Measurements from ENCODE around the gene FNIP2.

DNA sequence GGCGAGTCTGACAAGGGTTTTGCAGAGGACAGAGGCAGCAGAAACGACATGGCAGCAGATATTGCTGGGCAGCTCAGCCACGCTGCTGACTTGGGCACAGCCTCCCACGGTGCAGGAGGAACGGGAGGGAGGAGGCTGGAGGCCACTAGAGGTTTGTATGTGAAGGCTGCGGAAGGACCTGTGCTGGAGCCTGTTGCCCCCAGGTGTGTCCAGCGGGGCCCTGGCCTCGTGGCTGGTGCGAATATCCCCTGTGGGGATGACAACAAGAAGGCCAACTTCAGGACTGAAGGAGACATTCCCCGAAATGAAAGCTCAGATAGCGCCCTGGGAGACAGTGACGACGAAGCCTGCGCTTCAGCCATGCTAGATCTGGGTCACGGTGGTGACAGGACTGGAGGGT is 100.2 kb downstream of the FNIP2 start:
- TF ChIP-seq, protein P1, sequence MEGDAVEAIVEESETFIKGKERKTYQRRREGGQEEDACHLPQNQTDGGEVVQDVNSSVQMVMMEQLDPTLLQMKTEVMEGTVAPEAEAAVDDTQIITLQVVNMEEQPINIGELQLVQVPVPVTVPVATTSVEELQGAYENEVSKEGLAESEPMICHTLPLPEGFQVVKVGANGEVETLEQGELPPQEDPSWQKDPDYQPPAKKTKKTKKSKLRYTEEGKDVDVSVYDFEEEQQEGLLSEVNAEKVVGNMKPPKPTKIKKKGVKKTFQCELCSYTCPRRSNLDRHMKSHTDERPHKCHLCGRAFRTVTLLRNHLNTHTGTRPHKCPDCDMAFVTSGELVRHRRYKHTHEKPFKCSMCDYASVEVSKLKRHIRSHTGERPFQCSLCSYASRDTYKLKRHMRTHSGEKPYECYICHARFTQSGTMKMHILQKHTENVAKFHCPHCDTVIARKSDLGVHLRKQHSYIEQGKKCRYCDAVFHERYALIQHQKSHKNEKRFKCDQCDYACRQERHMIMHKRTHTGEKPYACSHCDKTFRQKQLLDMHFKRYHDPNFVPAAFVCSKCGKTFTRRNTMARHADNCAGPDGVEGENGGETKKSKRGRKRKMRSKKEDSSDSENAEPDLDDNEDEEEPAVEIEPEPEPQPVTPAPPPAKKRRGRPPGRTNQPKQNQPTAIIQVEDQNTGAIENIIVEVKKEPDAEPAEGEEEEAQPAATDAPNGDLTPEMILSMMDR (conservative IDR thresholded peaks at IDR 0.05; ENCODE audit: low read length), result no peak
- TF ChIP-seq EZH2phosphoT487 (IDR thresholded peaks at IDR 0.05; ENCODE audit: borderline replicate concordance), result no peak
